K562 (cell line): Measurements from ENCODE around the gene NPFFR1.

Experiments used
- BHLHE40 ChIP-seq: IDR thresholded peaks from 2 replicates; pipeline ENCODE4 v1.6.1; 2011; ENCODE audit warnings: low read length, improper control_type of control experiment
- ELF4 ChIP-seq: fragments of 450-650 bp; formaldehyde crosslinking; IDR thresholded peaks from 2 replicates; pipeline ENCODE4 v1.4.0; 2022; ENCODE audit warnings: missing genetic modification characterization
- FOXJ3 ChIP-seq: sonication (generic); formaldehyde crosslinking; IDR thresholded peaks from 2 replicates; pipeline ENCODE4 v1.4.0; 2020; ENCODE audit warnings: mild to moderate bottlenecking, missing genetic modification reagents
- NFXL1 ChIP-seq: fragments of 450-650 bp; formaldehyde crosslinking; IDR thresholded peaks from 2 replicates; pipeline ENCODE4 v1.4.0; 2021; ENCODE audit warnings: mild to moderate bottlenecking
- POLR2A ChIP-seq: fragments of 450-650 bp; conservative IDR thresholded peaks from 2 replicates; pipeline ENCODE4 v1.6.1; 2016
- ZNF23 ChIP-seq: fragments of 250-450 bp; sonication (Bioruptor Pico); IDR thresholded peaks from 2 replicates; pipeline ENCODE4 v1.4.0; 2020; ENCODE audit warnings: mild to moderate bottlenecking
- TF ChIP-seq, protein P1 (sequence below), 2 experiments: fragments of 450-650 bp; IDR thresholded peaks; 2 replicates each; pipeline ENCODE4 v1.6.1; 2016; ENCODE audit warnings: mild to moderate bottlenecking in 2 of 2, borderline replicate concordance in 1 of 2, low read depth in 1 of 2, moderate library complexity in 1 of 2
- TF ChIP-seq, protein P2 (sequence below): fragments of 150-350 bp; conservative IDR thresholded peaks from 2 replicates; pipeline ENCODE4 v1.6.1; 2014; ENCODE audit warnings: low read length

DNA sequence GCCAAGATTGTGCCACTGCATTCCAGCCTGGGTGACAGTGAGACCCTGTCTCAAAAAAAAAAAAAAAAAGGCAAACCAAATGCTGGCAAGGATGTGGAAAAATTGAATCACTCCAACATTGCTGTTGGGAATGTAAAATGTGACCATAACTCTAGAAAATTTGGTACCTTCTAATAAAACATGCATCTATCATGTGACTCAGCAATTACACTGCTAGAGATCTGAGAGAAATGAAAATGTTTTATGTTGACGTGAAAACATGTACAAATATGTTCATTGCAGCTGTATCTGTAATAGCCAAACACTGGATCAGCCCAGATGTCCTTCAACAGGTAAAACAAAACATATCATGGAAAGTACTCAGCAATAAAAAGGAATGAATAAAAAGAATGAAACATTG, 82.7 kb downstream of the NPFFR1 start:
- TF ChIP-seq POLR2A = no peak; the same call in 1 of the 2 replicates
- no peak for TF ChIP-seq BHLHE40
- no peak for TF ChIP-seq ELF4 (CRISPR knock-in tag)
- TF ChIP-seq, protein P1, sequence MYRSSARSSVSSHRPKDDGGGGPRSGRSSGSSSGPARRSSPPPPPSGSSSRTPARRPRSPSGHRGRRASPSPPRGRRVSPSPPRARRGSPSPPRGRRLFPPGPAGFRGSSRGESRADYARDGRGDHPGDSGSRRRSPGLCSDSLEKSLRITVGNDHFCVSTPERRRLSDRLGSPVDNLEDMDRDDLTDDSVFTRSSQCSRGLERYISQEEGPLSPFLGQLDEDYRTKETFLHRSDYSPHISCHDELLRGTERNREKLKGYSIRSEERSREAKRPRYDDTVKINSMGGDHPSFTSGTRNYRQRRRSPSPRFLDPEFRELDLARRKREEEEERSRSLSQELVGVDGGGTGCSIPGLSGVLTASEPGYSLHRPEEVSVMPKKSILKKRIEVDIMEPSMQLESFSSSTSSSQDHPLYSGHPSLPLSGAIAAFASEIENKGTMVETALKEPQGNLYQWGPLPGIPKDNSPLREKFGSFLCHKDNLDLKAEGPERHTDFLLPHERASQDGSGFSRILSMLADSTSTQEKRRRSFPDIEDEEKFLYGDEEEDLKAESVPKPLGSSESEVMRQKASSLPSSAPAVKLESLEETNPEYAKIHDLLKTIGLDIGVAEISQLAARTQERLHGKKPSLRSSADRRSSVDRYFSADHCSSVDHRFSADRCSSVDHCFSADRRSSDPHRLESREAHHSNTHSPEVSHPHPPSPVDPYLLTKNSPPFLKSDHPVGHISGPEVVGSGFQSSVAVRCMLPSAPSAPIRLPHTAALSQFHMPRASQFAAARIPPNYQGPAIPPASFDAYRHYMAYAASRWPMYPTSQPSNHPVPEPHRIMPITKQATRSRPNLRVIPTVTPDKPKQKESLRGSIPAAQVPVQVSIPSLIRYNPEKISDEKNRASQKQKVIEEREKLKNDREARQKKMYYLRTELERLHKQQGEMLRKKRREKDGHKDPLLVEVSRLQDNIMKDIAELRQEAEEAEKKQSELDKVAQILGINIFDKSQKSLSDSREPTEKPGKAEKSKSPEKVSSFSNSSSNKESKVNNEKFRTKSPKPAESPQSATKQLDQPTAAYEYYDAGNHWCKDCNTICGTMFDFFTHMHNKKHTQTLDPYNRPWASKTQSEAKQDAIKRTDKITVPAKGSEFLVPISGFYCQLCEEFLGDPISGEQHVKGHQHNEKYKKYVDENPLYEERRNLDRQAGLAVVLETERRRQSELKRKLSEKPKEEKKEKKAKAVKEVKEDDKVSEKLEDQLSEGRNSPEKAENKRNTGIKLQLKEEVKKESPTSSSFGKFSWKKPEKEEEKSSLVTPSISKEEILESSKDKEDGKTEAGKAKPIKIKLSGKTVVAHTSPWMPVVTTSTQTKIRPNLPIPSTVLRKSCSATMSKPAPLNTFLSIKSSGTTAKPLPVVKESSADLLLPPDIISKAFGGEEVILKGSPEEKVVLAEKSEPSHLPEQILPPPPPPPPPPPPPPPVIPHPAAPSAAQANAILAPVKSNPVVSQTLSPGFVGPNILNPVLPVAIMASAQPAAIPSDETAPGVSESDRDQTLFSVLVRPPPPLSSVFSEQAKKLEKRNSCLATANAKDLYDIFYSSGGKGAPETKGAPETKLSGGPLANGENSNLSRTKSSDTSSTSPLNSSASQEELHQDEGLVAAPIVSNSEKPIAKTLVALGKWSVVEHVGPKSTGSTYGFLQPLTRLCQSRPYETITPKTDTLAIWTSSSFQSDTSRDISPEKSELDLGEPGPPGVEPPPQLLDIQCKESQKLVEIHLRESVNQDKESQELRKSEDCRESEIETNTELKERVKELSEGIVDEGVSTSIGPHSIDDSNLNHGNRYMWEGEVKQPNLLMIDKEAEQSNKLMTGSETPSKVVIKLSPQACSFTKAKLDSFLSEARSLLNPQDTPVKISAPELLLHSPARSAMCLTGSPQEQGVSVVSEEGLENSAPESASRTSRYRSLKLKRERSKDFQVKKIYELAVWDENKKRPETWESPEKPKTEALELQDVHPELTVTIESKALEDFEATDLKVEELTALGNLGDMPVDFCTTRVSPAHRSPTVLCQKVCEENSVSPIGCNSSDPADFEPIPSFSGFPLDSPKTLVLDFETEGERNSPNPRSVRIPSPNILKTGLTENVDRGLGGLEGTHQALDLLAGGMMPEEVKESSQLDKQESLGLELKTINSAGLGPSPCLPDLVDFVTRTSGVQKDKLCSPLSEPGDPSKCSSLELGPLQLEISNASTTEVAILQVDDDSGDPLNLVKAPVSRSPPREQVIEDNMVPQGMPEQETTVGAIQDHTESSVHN (IDR thresholded peaks at IDR 0.05; ENCODE audit: borderline replicate concordance in 1 of 2, low read depth in 1 of 2) = no peak
- no peak for TF ChIP-seq FOXJ3 (CRISPR knock-in tag)
- TF ChIP-seq, protein P2, sequence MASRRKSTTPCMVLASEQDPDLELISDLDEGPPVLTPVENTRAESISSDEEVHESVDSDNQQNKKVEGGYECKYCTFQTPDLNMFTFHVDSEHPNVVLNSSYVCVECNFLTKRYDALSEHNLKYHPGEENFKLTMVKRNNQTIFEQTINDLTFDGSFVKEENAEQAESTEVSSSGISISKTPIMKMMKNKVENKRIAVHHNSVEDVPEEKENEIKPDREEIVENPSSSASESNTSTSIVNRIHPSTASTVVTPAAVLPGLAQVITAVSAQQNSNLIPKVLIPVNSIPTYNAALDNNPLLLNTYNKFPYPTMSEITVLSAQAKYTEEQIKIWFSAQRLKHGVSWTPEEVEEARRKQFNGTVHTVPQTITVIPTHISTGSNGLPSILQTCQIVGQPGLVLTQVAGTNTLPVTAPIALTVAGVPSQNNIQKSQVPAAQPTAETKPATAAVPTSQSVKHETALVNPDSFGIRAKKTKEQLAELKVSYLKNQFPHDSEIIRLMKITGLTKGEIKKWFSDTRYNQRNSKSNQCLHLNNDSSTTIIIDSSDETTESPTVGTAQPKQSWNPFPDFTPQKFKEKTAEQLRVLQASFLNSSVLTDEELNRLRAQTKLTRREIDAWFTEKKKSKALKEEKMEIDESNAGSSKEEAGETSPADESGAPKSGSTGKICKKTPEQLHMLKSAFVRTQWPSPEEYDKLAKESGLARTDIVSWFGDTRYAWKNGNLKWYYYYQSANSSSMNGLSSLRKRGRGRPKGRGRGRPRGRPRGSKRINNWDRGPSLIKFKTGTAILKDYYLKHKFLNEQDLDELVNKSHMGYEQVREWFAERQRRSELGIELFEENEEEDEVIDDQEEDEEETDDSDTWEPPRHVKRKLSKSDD = no peak
- TF ChIP-seq ZNF23 (CRISPR knock-in tag) = no peak
- no peak for TF ChIP-seq NFXL1 (CRISPR knock-in tag)
